Left ventricle myocardium inferior (tissue), 1 donor: ENCODE measurements around the gene RPL13. TPM values are rescaled to one million over a fixed set of nuclear protein-coding genes. Genes with fewer than 3 reads are reported as not detected.

Experiments used
- DNase-seq: peaks from one replicate; pipeline ENCODE4 v3.0.0-alpha.2; 2020
- H3K27ac ChIP-seq: fragments of 200-600 bp; replicated peaks from 2 replicates; pipeline ENCODE4 v1.8.0; 2021
- H3K27me3 ChIP-seq: fragments of 200-600 bp; 2 replicates; pipeline ENCODE4 v1.8.0; 2021; ENCODE audit warnings: low read depth
- H3K36me3 ChIP-seq: fragments of 200-600 bp; 2 replicates; pipeline ENCODE4 v1.8.0; 2021
- H3K4me1 ChIP-seq: fragments of 200-600 bp; 2 replicates; pipeline ENCODE4 v1.8.0; 2021
- H3K4me3 ChIP-seq: fragments of 200-600 bp; 2 replicates; pipeline ENCODE4 v1.8.0; 2021; ENCODE audit warnings: mild to moderate bottlenecking, moderate library complexity
- H3K9me3 ChIP-seq: fragments of 200-600 bp; replicated peaks from 2 replicates; pipeline ENCODE4 v1.8.0; 2021
- CTCF ChIP-seq: fragments of 200-600 bp; IDR thresholded peaks from 2 replicates; pipeline ENCODE4 v1.8.0; 2021; ENCODE audit warnings: antibody characterized with exemption, mild to moderate bottlenecking, borderline replicate concordance
- intact Hi-C: fragments of 100-400 bp; cut with micrococcal nuclease; formaldehyde crosslinking; loops from one replicate; pipeline ENCODE4 v1.11.0; 2022
- total RNA-seq: library from RNA; stranded (reverse); fragmentation: NEBNext Ultra II Directional; extraction: Animal tissue kit (Norgen Biotek cat#: 25700); gene quantifications from one replicate; pipeline ENCODE4 v1.2.1, GENCODE V29; 2021
- donor health status: DM: no; HTN: yes; CAD: no; lungs with severe emphysema.

The RPL13 gene
- total RNA-seq, 1 donor from 2014 or later: 1,030 TPM

- intact Hi-C loops: no loop called here
- no peak for DNase-seq
- H3K27ac ChIP-seq: no peak overlapping the region
- peaks cover 98% of the 10 kb centered on the region for H3K36me3 ChIP-seq
- peaks cover 31% of the 10 kb centered on the region for H3K4me1 ChIP-seq
- H3K9me3 ChIP-seq: no peaks in the 10 kb centered on the region
- H3K4me3 ChIP-seq: no peak overlapping the region
- no peaks in the 10 kb centered on the region for H3K27me3 ChIP-seq
- no peak for TF ChIP-seq CTCF
These were observed 38.2 kb upstream of the RPL13 start for GRCh38 chr16:89522287-89522686.

- H3K4me3 ChIP-seq: peak overlapping the region; percentile 47
- intact Hi-C loops: no loop called here
- peaks cover 93% of the 10 kb centered on the region for H3K36me3 ChIP-seq
- no peaks in the 10 kb centered on the region for H3K27me3 ChIP-seq
- no peak for TF ChIP-seq CTCF
- H3K9me3 ChIP-seq: no peaks in the 10 kb centered on the region
- H3K27ac ChIP-seq: peak overlapping the region; percentile 85
- peaks cover 31% of the 10 kb centered on the region for H3K4me1 ChIP-seq
- DNase-seq: no peak
These were observed 36.7 kb upstream of the RPL13 start for GRCh38 chr16:89523680-89524344.

- peak; percentile 54 for DNase-seq
- H3K27ac ChIP-seq: peak overlapping the region; percentile 85
- TF ChIP-seq CTCF: no peak
- no peaks in the 10 kb centered on the region for H3K27me3 ChIP-seq
- no peaks in the 10 kb centered on the region for H3K9me3 ChIP-seq
- H3K36me3 ChIP-seq: peaks cover 93% of the 10 kb centered on the region
- intact Hi-C loops: no loop called here
- H3K4me1 ChIP-seq: peaks cover 31% of the 10 kb centered on the region
- peak overlapping the region; percentile 5 for H3K4me3 ChIP-seq
These were observed 35.2 kb upstream of the RPL13 start for GRCh38 chr16:89525146-89525913.

- intact Hi-C loops: no loop called here
- H3K4me1 ChIP-seq: peaks cover 26% of the 10 kb centered on the region
- H3K4me3 ChIP-seq: no peak overlapping the region
- H3K36me3 ChIP-seq: peaks cover 93% of the 10 kb centered on the region
- no peak for TF ChIP-seq CTCF
- H3K27me3 ChIP-seq: no peaks in the 10 kb centered on the region
- H3K9me3 ChIP-seq: no peaks in the 10 kb centered on the region
- H3K27ac ChIP-seq: no peak overlapping the region
- no peak for DNase-seq
These were observed 31.4 kb upstream of the RPL13 start for GRCh38 chr16:89529097-89529496.

GRCh38 chr16:89530401-89531381, 29.8 kb upstream of the RPL13 start:
- no peak for TF ChIP-seq CTCF
- H3K27me3 ChIP-seq: no peaks in the 10 kb centered on the region
- intact Hi-C loops: no loop called here

More at GRCh38 chr16:89530401-89531381, 29.8 kb upstream of the RPL13 start:
- Histone ChIP-seq H3K4me3 (no peak overlapping the region), H3K9me3 (no peaks in the 10 kb centered on the region), H3K27ac (no peak overlapping the region), H3K4me1 (peaks cover 26% of the 10 kb centered on the region), H3K36me3 (peaks cover 91% of the 10 kb centered on the region)
- no peak for DNase-seq
